NB4 (cell line): ENCODE measurements around the gene PDE4D.

Experiments
- DNase-seq: peaks from one replicate; pipeline ENCODE4 v3.0.0; 2010; ENCODE audit warnings: low read depth
- H3K4me3 ChIP-seq: one replicate; pipeline ENCODE4 v1.5.1; 2011; ENCODE audit warnings: mild to moderate bottlenecking, low read depth, low read length, moderate library complexity
- CTCF ChIP-seq: IDR thresholded peaks from one replicate; pipeline ENCODE4 v1.5.1; 2012; ENCODE audit warnings: low read depth, low read length
- MAX ChIP-seq: IDR thresholded peaks from 2 replicates; pipeline ENCODE4 v1.6.1; 2011; ENCODE audit warnings: low read depth, low read length
- MYC ChIP-seq: IDR thresholded peaks from 2 replicates; pipeline ENCODE4 v1.6.1; 2011; ENCODE audit warnings: low read depth, low read length
- POLR2A ChIP-seq: IDR thresholded peaks from 2 replicates; pipeline ENCODE4 v1.6.1; 2011; ENCODE audit warnings: mild to moderate bottlenecking; ENCODE audit not compliant: insufficient read length; ENCODE audit errors: extremely low read depth

The PDE4D gene

GRCh38 chr5:59919484-59919883 is 26.0 kb upstream of the PDE4D start:
- DNase-seq: no peak

DNA sequence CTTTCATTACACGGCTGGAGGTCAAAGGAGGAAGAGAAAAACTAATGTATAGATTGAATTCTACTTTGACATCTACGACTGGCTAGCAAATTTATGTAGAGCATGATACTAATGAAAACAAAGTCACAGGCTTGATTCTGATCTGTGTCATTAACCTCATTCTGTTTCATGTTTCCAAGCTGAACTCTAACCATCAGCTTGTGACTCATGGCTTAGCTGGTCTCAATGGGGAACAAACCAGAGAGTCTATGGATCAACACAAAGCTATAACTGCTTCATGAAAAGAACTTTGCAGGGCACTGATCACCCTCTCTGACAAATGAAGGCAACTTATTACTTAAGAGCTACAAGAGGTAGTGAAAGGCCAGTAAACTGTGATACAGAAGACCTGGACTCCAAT is 23.6 kb upstream of the PDE4D start:
- no peak for TF ChIP-seq CTCF
- no peak for TF ChIP-seq MYC
- TF ChIP-seq MAX: no peak
- TF ChIP-seq POLR2A: no peak
- DNase-seq: peak; percentile 22

More at GRCh38 chr5:59919484-59919883, 26.0 kb upstream of the PDE4D start:
- no peak for TF ChIP-seq POLR2A
- TF ChIP-seq MAX: no peak
- no peak for TF ChIP-seq CTCF
- TF ChIP-seq MYC: no peak
- no peak overlapping the region for H3K4me3 ChIP-seq

DNA sequence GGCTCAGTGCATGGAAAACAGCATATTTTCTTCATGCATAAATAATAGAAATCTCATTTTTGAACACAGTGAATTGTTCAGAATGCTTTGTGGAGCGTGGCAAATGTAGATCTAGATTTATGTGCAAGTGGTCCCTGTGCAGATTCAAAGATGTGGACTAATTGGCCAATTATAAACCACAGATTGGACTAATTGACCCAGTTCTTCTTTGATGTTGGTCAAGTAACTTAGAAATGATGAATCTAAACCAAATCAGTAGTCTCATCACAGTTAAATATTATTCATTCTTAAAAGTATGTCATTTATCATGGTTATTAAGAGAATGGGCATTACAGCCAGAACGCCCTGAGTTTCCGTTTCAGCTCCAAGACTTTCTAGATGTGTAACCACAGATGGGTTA is 11.7 kb upstream of the PDE4D start:
- no peak for DNase-seq
- TF ChIP-seq MAX (no peak), POLR2A (no peak), CTCF (no peak), MYC (no peak)
- no peak overlapping the region for H3K4me3 ChIP-seq

More for the DNA sequence above, 23.6 kb upstream of the PDE4D start:
- H3K4me3 ChIP-seq: no peak overlapping the region

GRCh38 chr5:59897075-59897474 is 3.5 kb upstream of the PDE4D start:
- DNase-seq: no peak
- no peak for TF ChIP-seq MAX
- no peak for TF ChIP-seq CTCF
- TF ChIP-seq POLR2A: no peak
- no peak for TF ChIP-seq MYC

DNA sequence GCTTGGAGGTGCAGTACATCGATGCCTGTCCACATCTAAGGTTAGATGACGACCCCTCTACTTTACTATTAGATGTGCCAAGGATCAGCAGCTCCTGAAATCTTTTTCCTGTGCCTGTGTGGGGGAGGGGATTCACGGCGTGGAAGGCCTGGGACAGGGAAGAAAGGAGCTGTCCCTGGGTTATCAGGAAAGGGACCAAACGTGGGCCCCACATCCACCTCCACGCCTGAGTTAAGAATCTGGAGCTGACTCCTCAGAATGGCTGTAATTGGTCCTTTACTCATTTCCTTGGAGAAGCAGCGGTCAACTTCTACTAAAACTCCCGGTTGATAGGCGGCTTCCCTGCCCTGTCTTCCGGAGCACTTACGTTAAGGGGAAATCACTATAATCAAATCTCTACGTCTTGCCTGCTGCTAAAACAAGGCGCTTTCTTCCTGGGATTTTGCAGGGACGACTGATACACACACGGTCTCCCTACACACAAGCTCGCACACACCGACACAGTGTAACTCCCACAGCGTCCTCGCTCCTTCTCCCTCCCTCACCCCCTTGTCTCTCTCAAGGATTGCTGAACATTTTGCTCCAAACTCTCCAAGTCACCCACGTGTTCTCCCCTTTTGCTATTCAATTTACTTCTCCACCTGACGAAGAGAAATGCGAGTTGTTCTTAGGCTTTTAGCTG is 1.4 kb downstream of the PDE4D start:
- TF ChIP-seq POLR2A: no peak
- no peak for DNase-seq
- no peak overlapping the region for H3K4me3 ChIP-seq

More at GRCh38 chr5:59897075-59897474, 3.5 kb upstream of the PDE4D start:
- no peak overlapping the region for H3K4me3 ChIP-seq

DNA sequence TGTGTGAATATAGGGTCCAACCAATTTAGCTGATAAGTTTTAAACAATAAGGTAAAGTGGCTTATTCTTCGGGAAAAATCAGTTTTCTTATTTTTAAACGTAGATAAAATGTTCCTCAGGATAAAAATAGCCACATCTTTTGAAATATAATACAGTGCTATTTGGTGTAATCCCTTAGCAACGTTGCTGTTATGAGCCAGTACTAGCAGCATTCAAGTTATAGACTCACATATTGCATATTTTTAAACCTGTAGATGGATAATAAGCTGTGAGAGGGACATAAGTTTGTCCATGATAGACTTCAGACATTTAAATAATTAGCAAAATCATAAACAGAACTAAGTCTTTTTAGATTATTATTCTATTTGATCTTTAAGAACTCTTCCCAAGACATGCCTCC is 6.3 kb downstream of the PDE4D start:
- no peak overlapping the region for H3K4me3 ChIP-seq
- TF ChIP-seq CTCF (no peak), MYC (no peak), POLR2A (no peak), MAX (no peak)
- DNase-seq: no peak
